Right cardiac atrium (tissue), 5 donors: ENCODE results near the gene EPHB4. TPM values are rescaled to one million over a fixed set of nuclear protein-coding genes. Genes with fewer than 3 reads are reported as not detected.

ENCODE experiments used
- ATAC-seq, 2 donors: fragments of 200-7000 bp; cut with Tn5 transposase; one replicate each; pipeline versions ENCODE4 v1.8.0 to v1.9.1; 2020; ENCODE audit warnings: moderate library complexity in 2 of 2, mild to moderate bottlenecking in 1 of 2
- DNase-seq, 3 donors: peaks; one replicate each; pipeline ENCODE4 v3.0.0-alpha.2; 2020
- H3K27ac ChIP-seq: one replicate; pipeline ENCODE4 v1.5.1; 2013; ENCODE audit warnings: mild to moderate bottlenecking, low read length, control low read depth, moderate library complexity
- H3K27me3 ChIP-seq: one replicate; pipeline ENCODE4 v1.6.1; 2013; ENCODE audit not compliant: control insufficient read depth, insufficient read depth
- H3K4me1 ChIP-seq: one replicate; pipeline ENCODE4 v1.6.1; 2013; ENCODE audit warnings: low read length; ENCODE audit not compliant: control insufficient read depth, insufficient read depth
- H3K4me3 ChIP-seq: one replicate; pipeline ENCODE4 v1.5.1; 2013; ENCODE audit warnings: low read length, control low read depth
- H3K9me3 ChIP-seq: one replicate; pipeline ENCODE4 v1.6.1; 2013; ENCODE audit warnings: low read length; ENCODE audit not compliant: control insufficient read depth
- WGBS: extraction: QIAGEN DNeasy Blood & Tissue Kit; methylation state at CpG from one replicate; pipeline ENCODE4 v1.1.7; 2013; 5-methylcytosine and 5-hydroxymethylcytosine counted together
- intact Hi-C, 4 donors: fragments of 100-400 bp; cut with DNase I; formaldehyde crosslinking; loops; one replicate each; pipeline versions ENCODE4 v1.11.0 to v1.14.0; 2022 to 2023
- long read RNA-seq, 4 donors: library from polyadenylated mRNA; unstranded; transcript quantifications; one replicate each; pipeline ENCODE4 v2.0.0, GENCODE V29; 2020 to 2021
- polyA plus RNA-seq: library from polyadenylated mRNA; stranded (reverse); fragments of 200-250 nt; gene quantifications from one replicate; pipeline ENCODE4 v1.2.3, GENCODE V29; 2013
- total RNA-seq, 4 donors: library from RNA; stranded (reverse); fragmentation: NEBNext Ultra II Directional; extraction: Animal tissue kit (Norgen Biotek cat#: 25700); gene quantifications; one replicate each; pipeline ENCODE4 v1.2.1, GENCODE V29; 2021
- donor health status: healthy with polysubstance abuse.
- donor health status: DM: no; HTN: yes; CAD: no.
- donor health status: DM: no; HTN: no; CAD: no.
- donor health status: DM: no; HTN: yes; CAD: no; lungs with severe emphysema.
- donor health status: DM: yes; HTN: yes; CAD: no.

The EPHB4 gene
- total RNA-seq (10 to 100 TPM; 28.0 to 51.4 (median 33.6) TPM), polyA plus RNA-seq (14.4 TPM)
- long read RNA-seq, donor 1, full-length matches to known transcripts: 18 of 80 reads
- long read RNA-seq, donor 1, partial matches to known transcripts: 58 of 80 reads
- long read RNA-seq, donor 1, other reads (novel, unspliced or antisense): 4 of 80 reads
- long read RNA-seq, donor 2, full-length matches to known transcripts: 24 of 34 reads
- long read RNA-seq, donor 2, partial matches to known transcripts: 7 of 34 reads
- long read RNA-seq, donor 2, other reads (novel, unspliced or antisense): 3 of 34 reads
- long read RNA-seq, donor 3, partial matches to known transcripts: 49 of 57 reads
- long read RNA-seq, donor 3, other reads (novel, unspliced or antisense): 8 of 57 reads
- long read RNA-seq, donor 4, full-length matches to known transcripts: 13 of 21 reads
- long read RNA-seq, donor 4, partial matches to known transcripts: 7 of 21 reads
- long read RNA-seq, donor 4, other reads (novel, unspliced or antisense): 1 of 21 reads

GRCh38 chr7:100827330-100828226 lies at the start of gene EPHB4:
EPHB4 (minus strand) TSS chr7:100827523; CDS start chr7:100827030, 493 bp downstream.
- intact Hi-C loops: no loop called here
- Histone ChIP-seq H3K4me1 (no peaks in the 10 kb centered on the region), H3K27ac (peak within 1 kb of the TSS; percentile 76), H3K9me3 (no peaks in the 10 kb centered on the region), H3K27me3 (no peaks in the 10 kb centered on the region), H3K4me3 (peak within 1 kb of the TSS; percentile 92)
- ATAC-seq (peak; percentile 79 to 89), DNase-seq (peak; percentile 89 to 95 (median 94))
- WGBS: under 1% methylated on average over 79 of the region's 80 CpGs

DNA sequence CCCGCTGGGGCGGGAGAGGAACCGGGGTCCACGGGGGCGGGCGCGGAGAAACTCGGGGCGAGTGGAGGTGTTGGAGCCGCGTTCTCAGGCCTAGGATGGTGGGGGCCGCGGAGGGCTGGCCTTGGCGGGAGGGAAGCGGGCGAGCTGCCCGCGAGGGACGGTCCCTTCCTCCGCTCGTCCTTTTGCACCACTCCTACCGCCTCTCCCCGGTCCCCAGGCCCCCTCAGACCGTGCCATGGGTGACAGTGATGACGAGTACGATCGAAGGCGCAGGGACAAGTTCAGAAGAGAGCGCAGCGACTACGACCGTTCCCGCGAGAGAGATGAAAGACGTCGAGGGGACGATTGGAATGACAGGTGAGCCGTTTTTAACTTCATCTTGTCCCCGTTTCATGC lies 48.0 kb upstream of the EPHB4 start:
- no peaks in the 10 kb centered on the region for H3K4me1 ChIP-seq
- intact Hi-C loops: no loop called here
- under 1% methylated on average over 39 of the region's 39 CpGs for WGBS

DNA sequence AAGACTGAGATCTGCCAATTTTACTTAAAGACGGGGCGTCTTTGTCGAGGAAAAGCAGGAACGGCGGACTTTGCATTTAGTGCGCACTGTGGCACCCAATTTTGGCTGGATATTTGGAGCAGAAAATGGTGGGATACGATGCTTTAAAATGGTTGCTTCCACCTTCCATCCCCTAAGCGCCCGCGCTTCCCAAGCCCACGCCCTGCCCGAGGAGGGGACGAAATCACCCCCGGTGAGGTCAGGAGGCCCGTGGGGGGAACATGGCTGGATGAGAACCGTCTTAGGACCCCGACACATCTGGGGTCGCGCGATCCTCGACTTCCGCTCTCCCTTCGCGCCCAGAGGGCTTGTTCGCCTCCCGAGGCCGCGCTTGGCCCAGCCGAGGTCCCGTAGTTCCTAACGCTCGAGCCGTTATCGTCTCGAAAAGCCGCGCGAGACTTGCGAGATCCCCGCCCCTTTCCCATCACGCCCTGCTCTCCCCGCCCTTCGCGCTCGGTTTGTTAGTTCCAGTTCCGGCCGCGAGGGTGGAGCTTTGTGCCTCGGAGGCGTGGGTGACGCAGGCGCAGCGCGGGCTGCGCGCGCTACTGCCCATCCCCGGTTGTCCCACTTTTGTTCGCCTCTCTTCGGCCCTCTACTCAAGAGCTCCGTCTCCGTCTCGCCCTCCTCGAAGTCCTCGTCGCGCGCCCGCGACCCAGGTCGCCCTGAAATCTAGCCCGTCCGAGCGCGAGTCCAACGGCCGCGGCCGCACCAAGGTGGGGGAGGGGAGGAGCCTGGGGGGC lies 47.4 kb upstream of the EPHB4 start, which contains the start of gene SRRT:
Gene SRRT, plus strand, starts transcription at position 527 of the 779 bp plus-strand sequence. CDS start 488 bp downstream, outside the sequence.
- H3K27ac ChIP-seq: peak within 1 kb of the TSS; percentile 99
- 1% methylated on average over 79 of the region's 79 CpGs for WGBS
- DNase-seq: peak; percentile 98 to 99 (median 99)
- peak; percentile 96 for ATAC-seq
- intact Hi-C loops: no loop called here
- H3K9me3 ChIP-seq: no peaks in the 10 kb centered on the region
- peak within 1 kb of the TSS; percentile 90 for H3K4me3 ChIP-seq
- H3K4me1 ChIP-seq: no peaks in the 10 kb centered on the region
- no peaks in the 10 kb centered on the region for H3K27me3 ChIP-seq

More for the DNA sequence above, 48.0 kb upstream of the EPHB4 start:
- ATAC-seq (peak; percentile 49 to 63), DNase-seq (no peak)
- H3K27ac ChIP-seq: peak overlapping the region; percentile 82
- H3K27me3 ChIP-seq: no peaks in the 10 kb centered on the region
- H3K4me3 ChIP-seq: peak overlapping the region; percentile 90
- H3K9me3 ChIP-seq: no peaks in the 10 kb centered on the region

GRCh38 chr7:100874300-100874576 lies 46.9 kb upstream of the EPHB4 start:
- Histone ChIP-seq H3K4me3 (peak overlapping the region; percentile 90), H3K27ac (peak overlapping the region; percentile 99), H3K9me3 (no peaks in the 10 kb centered on the region), H3K4me1 (no peaks in the 10 kb centered on the region), H3K27me3 (no peaks in the 10 kb centered on the region)
- intact Hi-C loops: no loop called here
- DNase-seq (peak in 2 of 3 donors; percentile 39 to 56), ATAC-seq (peak in 1 of 2 donors; percentile 1)
- WGBS: 54% methylated on average over 8 of the region's 8 CpGs

DNA sequence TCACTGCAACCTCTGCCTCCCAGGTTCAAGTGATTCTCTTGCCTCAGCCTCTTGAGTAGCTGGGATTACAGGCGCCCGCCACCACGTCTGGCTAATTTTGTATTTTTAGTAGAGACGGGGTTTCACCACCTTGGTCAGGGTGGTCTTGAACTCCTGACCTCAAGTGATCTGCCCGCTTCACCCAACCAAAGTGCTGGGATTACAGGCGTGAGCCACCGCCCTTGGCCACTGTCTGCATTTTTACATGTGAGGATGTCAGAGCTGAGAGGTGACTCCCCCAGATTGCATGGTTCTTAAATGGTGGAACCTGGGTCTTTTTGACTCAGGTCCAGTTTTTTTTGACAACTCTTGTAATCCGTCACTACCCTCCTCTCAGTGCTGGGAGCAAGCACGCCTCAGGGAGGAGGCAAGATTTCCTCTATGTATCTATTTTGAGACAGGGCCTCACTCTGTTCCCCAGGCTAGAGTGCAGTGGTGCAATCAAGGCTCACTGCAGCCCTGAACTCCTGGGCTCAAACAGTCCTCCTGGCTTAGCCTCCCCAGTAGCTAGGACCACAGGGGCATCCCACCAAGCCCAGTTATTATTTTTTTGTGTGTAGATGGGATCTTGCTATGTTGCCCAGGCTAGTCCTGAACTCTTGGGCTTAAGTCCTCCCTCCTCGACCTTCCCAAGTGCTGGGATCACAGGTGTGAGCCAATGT lies 46.4 kb upstream of the EPHB4 start:
- DNase-seq (peak in 1 of 3 donors; percentile 50), ATAC-seq (no peak)
- Histone ChIP-seq H3K27me3 (no peaks in the 10 kb centered on the region), H3K4me1 (no peaks in the 10 kb centered on the region), H3K4me3 (peak overlapping the region; percentile 90), H3K9me3 (no peaks in the 10 kb centered on the region), H3K27ac (peak overlapping the region; percentile 99)
- intact Hi-C loops: no loop called here
- WGBS: 86% methylated on average over 10 of the region's 10 CpGs

GRCh38 chr7:100867776-100868485 lies 40.6 kb upstream of the EPHB4 start:
- Histone ChIP-seq H3K4me3 (peak overlapping the region; percentile 89), H3K27me3 (no peaks in the 10 kb centered on the region), H3K4me1 (no peaks in the 10 kb centered on the region), H3K27ac (peak overlapping the region; percentile 85), H3K9me3 (no peaks in the 10 kb centered on the region)
- peak; percentile 1 to 2 for ATAC-seq
- peak in 2 of 3 donors; percentile 74 to 76 for DNase-seq
- intact Hi-C loops: no loop called here
- 15% methylated on average over 27 of the region's 27 CpGs for WGBS

DNA sequence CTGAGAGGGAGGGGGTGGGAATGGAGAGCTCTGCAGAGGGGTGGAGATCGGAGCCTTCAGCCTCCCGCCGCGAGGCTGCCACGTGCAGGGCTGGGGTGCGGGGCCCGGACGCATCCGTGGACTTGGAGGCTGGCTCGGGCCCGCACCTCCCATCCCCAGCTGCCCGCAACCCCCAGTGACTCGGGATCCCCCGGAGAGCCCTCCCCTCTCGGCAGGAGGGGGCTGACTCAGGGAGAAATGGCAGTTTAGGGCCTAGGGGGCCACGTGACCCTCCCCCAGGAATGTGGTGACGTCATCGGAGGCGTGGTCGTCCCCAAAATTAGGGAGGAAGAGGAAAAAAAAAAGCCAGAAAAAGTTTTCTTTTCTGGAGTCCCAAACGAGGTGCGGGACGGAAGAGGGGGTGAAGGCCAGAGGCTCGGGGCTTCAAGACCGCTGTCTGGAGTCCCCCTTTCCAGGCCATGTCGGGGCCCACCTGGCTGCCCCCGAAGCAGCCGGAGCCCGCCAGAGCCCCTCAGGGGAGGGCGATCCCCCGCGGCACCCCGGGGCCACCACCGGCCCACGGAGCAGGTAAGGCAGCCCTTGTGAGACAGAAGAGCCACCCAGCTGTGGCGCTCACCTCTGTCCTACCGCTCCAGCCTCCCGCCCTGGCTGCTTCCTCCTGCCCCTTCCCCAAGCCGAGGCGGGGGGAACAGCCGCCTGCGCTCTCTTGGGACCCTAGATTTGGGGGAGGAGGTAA lies 39.9 kb upstream of the EPHB4 start, which contains the start of gene TRIP6:
Gene TRIP6, plus strand, starts transcription at position 348 of the 736 bp plus-strand sequence. Its CDS starts 111 bp downstream, at position 459.
- Histone ChIP-seq H3K27ac (peak within 1 kb of the TSS; percentile 85), H3K9me3 (no peaks in the 10 kb centered on the region), H3K27me3 (no peaks in the 10 kb centered on the region), H3K4me1 (no peaks in the 10 kb centered on the region), H3K4me3 (peak within 1 kb of the TSS; percentile 89)
- DNase-seq: peak; percentile 94 to 97 (median 96)
- intact Hi-C loops: no loop called here
- ATAC-seq: peak; percentile 79
- under 1% methylated on average over 42 of the region's 42 CpGs for WGBS

- no peaks in the 10 kb centered on the region for H3K4me1 ChIP-seq
- WGBS: 45% methylated on average over 5 of the region's 5 CpGs
- no peaks in the 10 kb centered on the region for H3K27me3 ChIP-seq
- H3K27ac ChIP-seq: peak overlapping the region; percentile 55
- intact Hi-C loops: no loop called here
- ATAC-seq (no peak), DNase-seq (peak in 1 of 3 donors; percentile 74)
- H3K4me3 ChIP-seq: peak overlapping the region; percentile 89
- H3K9me3 ChIP-seq: no peaks in the 10 kb centered on the region
Observed at GRCh38 chr7:100866729-100867039, 39.4 kb upstream of the EPHB4 start.
